Bronchial epithelial cell (primary cell): ENCODE measurements around the gene L3HYPDH. TPM values are rescaled to one million over a fixed set of nuclear protein-coding genes. Genes with fewer than 3 reads are reported as not detected.

ENCODE experiments used
- DNase-seq: peaks from one replicate; pipeline ENCODE4 v3.0.0-alpha.2; 2010; ENCODE audit warnings: low read depth
- FAIRE-seq: peaks from 2 replicates; lab custom pipeline; 2011; peaks lifted over from hg19 to GRCh38; lab: Jason Lieb, UNC
- H3K27me3 ChIP-seq: 2 replicates; pipeline ENCODE4 v1.5.1; 2011; ENCODE audit warnings: low read length; ENCODE audit not compliant: control insufficient read depth, insufficient read depth
- H3K36me3 ChIP-seq: 2 replicates; pipeline ENCODE4 v1.5.1; 2011; ENCODE audit warnings: low read length; ENCODE audit not compliant: control insufficient read depth, insufficient read depth
- H3K4me3 ChIP-seq: 2 replicates; pipeline ENCODE4 v1.5.1; 2011; ENCODE audit warnings: mild to moderate bottlenecking, low read depth, low read length, control low read depth
- CTCF ChIP-seq: IDR thresholded peaks from 2 replicates; pipeline ENCODE4 v1.5.1; 2011; ENCODE audit warnings: mild to moderate bottlenecking, moderate library complexity, low read length, control low read depth, inconsistent platforms; ENCODE audit not compliant: insufficient read depth, severe bottlenecking
- total RNA-seq: library from RNA; depleted of rRNA; stranded (reverse); fragments of >200 nt; gene quantifications from 2 replicates; pipeline ENCODE4 v1.2.1, GENCODE V29; 2014

The L3HYPDH gene
- total RNA-seq, 1 donor from 2014 or later: 17.1 TPM

GRCh38 chr14:59438195-59438647 lies 46.0 kb downstream of the L3HYPDH start:
- no peak overlapping the region for H3K4me3 ChIP-seq
- H3K27me3 ChIP-seq: no peaks in the 10 kb centered on the region
- FAIRE-seq (no peak), DNase-seq (peak; percentile 79)
- no peak for TF ChIP-seq CTCF
- H3K36me3 ChIP-seq: no peaks in the 10 kb centered on the region

- FAIRE-seq (no peak), DNase-seq (no peak)
- H3K4me3 ChIP-seq: no peak overlapping the region
- H3K36me3 ChIP-seq: no peaks in the 10 kb centered on the region
- H3K27me3 ChIP-seq: no peaks in the 10 kb centered on the region
- no peak for TF ChIP-seq CTCF
Observed at GRCh38 chr14:59435987-59436386, 48.2 kb downstream of the L3HYPDH start.

GRCh38 chr14:59435101-59435500 lies 49.1 kb downstream of the L3HYPDH start:
- DNase-seq: no peak
- Histone ChIP-seq H3K4me3 (no peak overlapping the region), H3K36me3 (no peaks in the 10 kb centered on the region), H3K27me3 (no peaks in the 10 kb centered on the region)
- no peak for FAIRE-seq
- TF ChIP-seq CTCF: no peak

GRCh38 chr14:59429790-59430189 lies 54.4 kb downstream of the L3HYPDH start:
- no peak for TF ChIP-seq CTCF
- FAIRE-seq: no peak
- H3K36me3 ChIP-seq: no peaks in the 10 kb centered on the region
- H3K27me3 ChIP-seq: no peaks in the 10 kb centered on the region
- no peak for DNase-seq
- no peak overlapping the region for H3K4me3 ChIP-seq

GRCh38 chr14:59428581-59429012 lies 55.6 kb downstream of the L3HYPDH start:
- DNase-seq (peak; percentile 29), FAIRE-seq (no peak)
- no peak for TF ChIP-seq CTCF
- H3K36me3 ChIP-seq: no peaks in the 10 kb centered on the region
- no peaks in the 10 kb centered on the region for H3K27me3 ChIP-seq
- H3K4me3 ChIP-seq: no peak overlapping the region

GRCh38 chr14:59427653-59428580 lies 56.3 kb downstream of the L3HYPDH start:
- no peak for FAIRE-seq

More at GRCh38 chr14:59427653-59428580, 56.3 kb downstream of the L3HYPDH start:
- TF ChIP-seq CTCF: no peak
- no peaks in the 10 kb centered on the region for H3K36me3 ChIP-seq
- no peak for DNase-seq
- no peak overlapping the region for H3K4me3 ChIP-seq
- no peaks in the 10 kb centered on the region for H3K27me3 ChIP-seq
